ENCODE results near the gene CASP8AP2.
"Not testable (repeated sequence)": the region's sequence is repeated elsewhere in the genome, so short reads cannot be mapped to it uniquely, and the experiment has no call there.

Gene CASP8AP2

GRCh38 chr6:89890845-89891528, 61.3 kb downstream of the CASP8AP2 start:
- not testable (repeated sequence) for DNase-seq

- not testable (repeated sequence) for DNase-seq
These were observed 62.9 kb downstream of the CASP8AP2 start for GRCh38 chr6:89892577-89892976.

DNA sequence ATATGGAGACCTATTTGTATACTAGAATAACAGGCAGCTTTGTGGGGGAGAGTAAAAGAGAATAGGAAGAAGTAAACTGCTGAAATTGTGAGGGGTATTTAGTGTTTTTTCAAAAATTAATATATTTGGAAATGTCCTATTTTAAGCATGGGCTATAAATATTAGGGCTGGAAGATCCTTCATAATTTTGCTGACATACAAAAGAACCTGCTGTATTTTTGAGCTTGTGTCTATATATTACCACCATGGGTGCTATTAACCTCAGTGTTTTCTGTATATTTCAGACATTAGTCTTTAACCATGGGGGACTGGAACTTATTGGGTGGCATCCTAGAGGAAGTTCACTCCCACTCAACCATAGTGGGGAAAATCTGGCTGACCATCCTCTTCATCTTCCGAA, 64.5 kb downstream of the CASP8AP2 start, which contains the start of gene GJA10:
GJA10 (plus strand) TSS at position 301 of the 400 bp plus-strand sequence; CDS start at position 301, 0 bp downstream.
- no peak for DNase-seq

GRCh38 chr6:89895276-89895874, 65.7 kb downstream of the CASP8AP2 start:
- peak; percentile 58 for DNase-seq

- not testable (repeated sequence) for DNase-seq
These were observed 80.6 kb downstream of the CASP8AP2 start for GRCh38 chr6:89910001-89910901.

DNA sequence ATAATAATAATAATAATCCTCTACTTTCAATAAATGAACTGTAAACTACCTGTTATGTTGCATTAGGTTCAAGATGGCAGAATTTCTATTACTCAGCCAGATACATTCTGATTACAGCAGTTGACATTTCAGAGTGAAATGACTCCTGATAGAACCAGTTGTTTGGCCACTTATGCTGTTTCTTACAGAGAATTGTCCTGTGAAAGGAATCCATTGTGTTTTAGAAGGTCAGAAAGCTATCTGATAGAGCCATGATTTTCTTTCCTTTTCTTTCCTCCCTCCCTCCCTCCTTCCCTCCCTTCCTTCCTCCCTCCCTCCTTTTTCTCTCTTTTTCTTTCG, 81.2 kb downstream of the CASP8AP2 start:
- DNase-seq: no peak

DNA sequence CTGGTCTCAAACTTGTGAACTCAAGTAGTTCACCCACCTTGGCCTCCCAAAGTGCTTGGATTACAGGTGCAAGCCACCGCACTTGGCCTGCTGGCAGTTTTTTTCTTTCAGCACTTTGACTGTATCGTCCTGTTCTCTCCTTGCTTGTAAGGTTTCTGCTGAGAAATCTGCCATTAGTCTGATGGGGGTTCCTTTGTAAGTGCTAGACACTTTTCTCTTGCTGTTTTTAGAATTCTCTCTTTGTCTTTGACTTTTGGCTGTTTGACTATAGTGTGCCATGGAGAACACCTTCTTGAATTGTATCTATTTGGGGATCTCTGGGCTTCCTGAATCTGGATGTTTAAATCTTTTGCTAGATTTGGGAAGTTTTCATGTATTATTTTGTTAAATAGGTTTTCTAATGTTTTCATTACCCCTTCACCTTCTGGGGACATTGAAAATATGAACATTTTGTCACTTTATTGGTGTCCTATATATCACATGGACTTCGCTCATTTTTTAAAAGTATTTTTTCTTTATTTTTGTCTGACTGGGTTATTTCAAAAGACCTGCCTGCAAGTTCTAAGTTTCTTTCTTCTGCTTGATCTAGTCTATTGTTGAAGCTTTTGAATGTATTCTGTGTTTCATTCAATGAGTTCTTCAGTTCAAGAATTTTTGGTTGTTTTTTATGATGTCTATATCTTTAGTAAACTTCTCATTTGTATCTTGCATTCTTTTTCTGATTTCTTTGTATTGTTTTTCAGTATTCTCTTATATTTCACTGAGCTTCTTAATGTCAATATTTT, 86.6 kb downstream of the CASP8AP2 start:
- no peak for DNase-seq

- no peak for DNase-seq
These were observed 87.5 kb downstream of the CASP8AP2 start for GRCh38 chr6:89917216-89917615.

- DNase-seq: no peak
These were observed 88.2 kb downstream of the CASP8AP2 start for GRCh38 chr6:89917801-89918366.

Data from fibroblast of skin of right biceps (primary cell).